Rectal smooth muscle tissue (tissue), 1 donor: ENCODE results near the gene CBX7.
A peak's percentile ranks its signal among the peaks of the same experiment; 100 is the strongest.
"Not testable (repeated sequence)": the region's sequence is repeated elsewhere in the genome, so short reads cannot be mapped to it uniquely, and the experiment has no call there.

ENCODE experiments used
- H3K27ac ChIP-seq: one replicate; pipeline ENCODE4 v1.7.0; 2013; ENCODE audit warnings: low read depth, low read length, inconsistent platforms
- H3K27me3 ChIP-seq: one replicate; pipeline ENCODE4 v1.7.0; 2013; ENCODE audit warnings: low read length; ENCODE audit not compliant: control insufficient read depth, insufficient read depth
- H3K36me3 ChIP-seq: one replicate; pipeline ENCODE4 v1.7.0; 2013; ENCODE audit warnings: low read length; ENCODE audit not compliant: control insufficient read depth, insufficient read depth
- H3K4me1 ChIP-seq: one replicate; pipeline ENCODE4 v1.7.0; 2013; ENCODE audit warnings: low read length; ENCODE audit not compliant: control insufficient read depth, insufficient read depth
- H3K4me3 ChIP-seq: one replicate; pipeline ENCODE4 v1.7.0; 2013; ENCODE audit warnings: low read length
- H3K9ac ChIP-seq: one replicate; pipeline ENCODE4 v1.7.0; 2013; ENCODE audit warnings: low read length

The CBX7 gene

DNA sequence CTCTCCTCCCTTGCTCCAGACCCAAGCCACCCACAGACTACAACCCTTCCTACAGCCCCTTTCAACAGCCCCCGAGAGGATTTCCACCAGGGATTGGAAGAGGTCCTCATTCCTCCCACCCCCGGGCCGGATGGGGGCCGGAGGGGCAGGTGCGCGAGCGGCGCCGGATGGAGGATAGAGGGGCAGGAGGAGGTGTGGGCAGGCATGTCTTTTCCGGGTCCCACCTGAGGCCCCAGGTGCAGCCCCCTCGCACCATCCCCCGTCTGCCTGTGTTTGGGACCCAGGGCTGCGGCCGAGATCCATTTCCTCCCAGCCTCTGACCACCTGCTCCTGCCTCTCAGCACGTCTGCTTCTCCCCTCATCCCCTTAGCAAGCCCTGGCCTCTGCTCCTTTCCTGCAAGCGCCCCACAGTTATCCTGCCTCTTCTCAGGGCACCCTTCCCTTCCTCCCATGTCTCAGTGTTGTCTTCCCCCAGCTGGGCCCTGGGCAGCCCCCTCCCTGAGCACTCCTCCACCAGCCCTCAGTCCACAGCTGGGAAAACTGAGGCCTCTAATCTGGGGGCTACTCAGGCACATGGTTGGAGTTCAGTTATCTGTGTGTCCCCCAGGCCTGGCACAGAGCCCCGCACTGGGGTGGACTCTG is 19.3 kb upstream of the CBX7 start:
- Histone ChIP-seq H3K27ac (no peak overlapping the region), H3K9ac (no peak overlapping the region), H3K36me3 (no peaks in the 10 kb centered on the region), H3K27me3 (no peaks in the 10 kb centered on the region), H3K4me1 (peaks cover 24% of the 10 kb centered on the region), H3K4me3 (no peak overlapping the region)

DNA sequence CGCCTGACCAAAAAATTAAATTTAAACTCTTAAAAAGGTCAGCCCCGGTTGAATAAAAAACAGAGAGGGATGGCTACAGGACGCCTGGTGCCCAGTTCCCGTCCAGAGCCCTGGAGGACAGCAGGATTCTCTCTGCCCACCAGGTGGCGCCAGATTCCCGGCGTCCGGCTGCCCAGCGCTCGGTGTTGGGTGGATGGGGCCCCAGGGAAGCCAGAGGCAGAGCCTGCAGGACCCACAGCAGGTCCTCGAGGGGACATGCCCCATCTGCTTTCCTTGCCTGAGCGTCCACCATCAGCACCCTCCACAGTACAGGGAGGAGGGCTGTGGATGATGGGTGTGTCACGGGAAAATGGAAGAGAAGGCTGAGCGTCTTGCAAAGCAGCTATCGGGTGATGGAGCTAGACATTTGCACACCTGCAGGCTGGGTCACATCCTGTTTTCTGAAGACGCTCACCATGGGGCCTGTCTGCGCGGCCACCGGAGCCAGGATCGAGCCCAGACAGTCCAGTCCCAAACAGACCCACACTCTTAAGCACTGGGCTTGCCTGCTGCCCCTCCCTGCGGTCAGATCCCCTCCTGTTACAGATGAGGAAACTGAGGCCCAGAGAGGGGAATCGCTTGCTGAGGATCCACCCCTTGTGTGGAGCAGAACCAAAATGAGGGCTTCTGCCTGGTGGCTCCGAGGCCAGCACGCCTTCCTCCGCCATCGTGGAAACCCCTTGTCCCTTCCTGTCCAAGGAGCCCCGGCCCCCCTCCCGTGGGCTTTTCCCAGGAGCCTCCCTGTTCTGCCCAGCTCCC is 18.5 kb upstream of the CBX7 start:
- H3K36me3 ChIP-seq = no peaks in the 10 kb centered on the region
- H3K27me3 ChIP-seq = no peaks in the 10 kb centered on the region
- H3K4me3 ChIP-seq = no peak overlapping the region
- peaks cover 22% of the 10 kb centered on the region for H3K4me1 ChIP-seq
- no peak overlapping the region for H3K27ac ChIP-seq
- no peak overlapping the region for H3K9ac ChIP-seq

DNA sequence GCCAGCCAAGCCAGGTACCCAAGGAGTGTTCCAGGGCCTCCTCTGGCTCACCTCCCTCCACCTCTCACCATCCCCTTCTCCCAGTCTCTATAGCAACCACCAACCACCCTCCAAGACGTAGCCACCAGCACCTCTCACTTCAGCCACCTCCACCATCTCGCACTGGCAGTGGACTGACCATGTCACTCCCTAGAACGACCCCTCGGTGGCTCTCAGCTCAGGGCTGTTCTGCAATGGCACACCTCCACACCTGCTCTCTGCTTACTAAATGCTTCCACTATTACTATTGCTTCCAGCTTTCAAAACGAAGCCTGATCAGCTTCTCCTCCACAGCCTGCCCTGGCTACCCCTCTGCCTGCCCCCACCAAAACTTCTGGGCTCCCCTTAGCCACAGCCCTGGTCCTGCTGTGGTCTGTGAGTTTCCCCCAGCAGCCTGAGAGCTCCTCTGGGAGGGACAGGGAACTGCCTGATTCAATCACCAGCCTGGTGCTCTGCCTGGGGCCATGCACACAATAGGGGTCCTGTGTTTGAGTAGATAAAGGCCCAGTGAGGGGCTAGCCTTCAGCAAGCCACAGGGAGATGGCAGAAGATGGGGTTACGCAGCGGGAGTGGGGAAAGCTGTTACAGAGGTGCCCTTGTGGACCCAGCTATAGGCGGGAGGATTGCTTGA is 17.5 kb upstream of the CBX7 start:
- H3K4me3 ChIP-seq = no peak overlapping the region
- H3K27ac ChIP-seq = no peak overlapping the region
- no peak overlapping the region for H3K9ac ChIP-seq
- peaks cover 12% of the 10 kb centered on the region for H3K4me1 ChIP-seq
- H3K27me3 ChIP-seq = no peaks in the 10 kb centered on the region
- H3K36me3 ChIP-seq = no peaks in the 10 kb centered on the region

DNA sequence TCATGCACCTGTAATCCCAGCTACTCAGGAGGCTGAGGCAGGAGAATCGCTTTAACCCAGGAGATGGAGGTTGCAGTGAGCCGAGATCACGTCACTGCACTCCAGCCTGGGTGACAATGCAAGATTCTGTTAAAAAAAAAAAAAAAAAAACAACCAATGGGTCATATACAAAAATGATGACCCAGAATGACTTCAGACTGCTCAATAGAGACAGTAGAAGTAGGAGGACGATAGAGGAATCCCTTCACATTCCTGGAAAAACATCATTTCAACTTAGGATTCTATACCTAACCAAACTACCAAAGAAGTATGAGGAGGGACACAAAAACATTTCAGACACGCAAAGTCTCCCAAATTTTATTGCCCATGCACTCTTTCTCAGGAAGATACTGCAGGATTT is 14.1 kb upstream of the CBX7 start:
- Histone ChIP-seq H3K4me3 (no peak overlapping the region), H3K36me3 (no peaks in the 10 kb centered on the region), H3K4me1 (no peaks in the 10 kb centered on the region), H3K9ac (no peak overlapping the region), H3K27ac (no peak overlapping the region), H3K27me3 (no peaks in the 10 kb centered on the region)

DNA sequence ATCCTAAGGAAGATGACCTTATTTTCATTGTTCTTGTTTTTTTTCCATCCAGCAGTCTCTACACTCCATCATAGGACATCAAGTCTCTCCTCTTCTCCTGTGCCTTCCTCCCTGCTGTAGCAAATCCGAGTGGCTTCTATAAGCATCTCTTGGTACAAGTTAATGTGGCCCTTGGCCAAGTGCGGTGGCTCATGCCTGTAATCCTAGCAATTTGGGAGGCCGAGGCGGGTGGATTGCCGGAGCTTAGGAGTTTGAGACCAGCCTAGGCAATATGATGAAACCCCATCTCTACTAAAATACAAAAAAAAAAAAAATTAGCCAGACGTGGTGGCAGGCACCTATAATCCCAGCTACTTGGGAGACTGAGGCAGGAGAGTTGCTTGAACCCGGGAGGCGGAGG is 3.6 kb upstream of the CBX7 start:
- H3K36me3 ChIP-seq, H3K9ac ChIP-seq, H3K4me3 ChIP-seq, H3K27me3 ChIP-seq, H3K4me1 ChIP-seq, H3K27ac ChIP-seq: not testable (repeated sequence)

DNA sequence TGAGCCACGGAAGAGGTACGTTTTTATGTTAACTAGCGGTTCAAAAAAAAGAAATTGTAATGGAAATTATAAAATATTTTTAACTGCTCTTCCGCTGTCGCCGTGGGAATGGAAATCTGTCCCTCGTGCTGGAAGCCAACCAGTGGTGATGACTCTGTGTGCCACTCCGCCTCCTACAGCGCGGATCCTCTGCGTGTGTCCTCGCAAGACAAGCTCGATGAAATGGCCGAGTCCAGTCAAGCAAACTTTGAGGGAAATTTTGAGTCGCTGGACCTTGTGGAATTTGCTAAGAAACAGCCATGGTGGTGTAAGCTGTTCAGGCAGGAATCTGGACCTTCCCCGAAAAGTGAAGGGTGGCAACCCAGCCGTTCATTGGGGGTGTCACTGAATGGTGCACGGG is 2.9 kb upstream of the CBX7 start:
- H3K36me3 ChIP-seq = no peaks in the 10 kb centered on the region
- no peak overlapping the region for H3K9ac ChIP-seq

DNA sequence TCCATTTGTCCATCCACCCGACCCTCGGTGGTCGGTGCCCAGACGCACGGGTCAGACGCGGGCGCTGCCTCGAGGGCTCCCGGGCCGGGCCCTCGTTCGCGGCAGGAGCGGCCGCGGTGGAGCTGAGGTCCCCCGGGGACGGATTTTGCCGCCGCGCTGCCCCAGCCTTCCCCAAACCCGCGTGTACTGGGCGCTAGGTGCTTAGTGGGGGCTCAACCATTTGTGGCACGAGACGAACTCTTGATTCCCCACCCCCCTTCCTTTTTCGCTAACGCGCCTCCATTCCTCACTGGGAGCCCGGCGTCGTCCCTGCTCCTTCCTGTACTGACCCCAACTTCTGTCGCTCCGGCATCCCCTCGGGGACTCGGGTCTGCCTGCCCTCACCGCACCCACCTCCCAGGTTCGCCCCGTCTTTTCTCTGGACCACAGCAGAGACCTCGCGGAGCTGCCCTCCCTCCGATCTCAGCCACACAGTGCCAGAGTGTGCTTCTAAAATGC is 789 bp upstream of the CBX7 start:
- Histone ChIP-seq H3K27me3 (no peaks in the 10 kb centered on the region), H3K27ac (peak overlapping the region; percentile 96), H3K9ac (peak overlapping the region; percentile 91), H3K4me3 (peak overlapping the region; percentile 93), H3K36me3 (no peaks in the 10 kb centered on the region), H3K4me1 (peaks cover 14% of the 10 kb centered on the region)

More for the DNA sequence above, 2.9 kb upstream of the CBX7 start:
- Histone ChIP-seq H3K27ac (no peak overlapping the region), H3K27me3 (no peaks in the 10 kb centered on the region), H3K4me3 (no peak overlapping the region), H3K4me1 (peaks cover 4% of the 10 kb centered on the region)

DNA sequence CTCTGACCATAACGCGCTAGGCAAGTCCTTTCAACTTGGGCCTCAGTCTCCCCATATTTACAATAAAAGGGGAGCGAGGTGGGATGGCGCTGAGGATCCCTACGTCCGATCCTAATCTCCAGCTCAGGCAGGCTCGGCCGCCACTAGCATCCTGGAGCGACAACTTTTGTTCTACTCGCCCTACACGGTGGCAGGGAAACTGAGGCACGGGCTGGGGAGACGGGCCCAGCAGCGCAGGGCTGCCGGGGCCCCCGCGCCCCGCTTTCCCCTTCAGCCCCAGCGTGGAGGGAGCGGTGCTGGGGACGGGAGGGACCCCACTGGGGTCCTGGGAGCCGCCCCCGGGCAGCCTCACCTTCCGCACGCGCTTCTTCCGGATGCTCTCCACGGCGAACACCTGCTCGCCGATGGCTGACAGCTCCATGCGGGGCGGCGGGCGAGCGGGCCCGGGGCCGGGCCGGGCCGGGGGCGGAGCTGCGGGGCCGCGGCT is 413 bp downstream of the CBX7 start:
- peaks cover 20% of the 10 kb centered on the region for H3K4me1 ChIP-seq
- peak overlapping the region; percentile 76 for H3K9ac ChIP-seq
- peak overlapping the region; percentile 94 for H3K4me3 ChIP-seq
- H3K27ac ChIP-seq = peak overlapping the region; percentile 91
- no peaks in the 10 kb centered on the region for H3K36me3 ChIP-seq
- no peaks in the 10 kb centered on the region for H3K27me3 ChIP-seq

DNA sequence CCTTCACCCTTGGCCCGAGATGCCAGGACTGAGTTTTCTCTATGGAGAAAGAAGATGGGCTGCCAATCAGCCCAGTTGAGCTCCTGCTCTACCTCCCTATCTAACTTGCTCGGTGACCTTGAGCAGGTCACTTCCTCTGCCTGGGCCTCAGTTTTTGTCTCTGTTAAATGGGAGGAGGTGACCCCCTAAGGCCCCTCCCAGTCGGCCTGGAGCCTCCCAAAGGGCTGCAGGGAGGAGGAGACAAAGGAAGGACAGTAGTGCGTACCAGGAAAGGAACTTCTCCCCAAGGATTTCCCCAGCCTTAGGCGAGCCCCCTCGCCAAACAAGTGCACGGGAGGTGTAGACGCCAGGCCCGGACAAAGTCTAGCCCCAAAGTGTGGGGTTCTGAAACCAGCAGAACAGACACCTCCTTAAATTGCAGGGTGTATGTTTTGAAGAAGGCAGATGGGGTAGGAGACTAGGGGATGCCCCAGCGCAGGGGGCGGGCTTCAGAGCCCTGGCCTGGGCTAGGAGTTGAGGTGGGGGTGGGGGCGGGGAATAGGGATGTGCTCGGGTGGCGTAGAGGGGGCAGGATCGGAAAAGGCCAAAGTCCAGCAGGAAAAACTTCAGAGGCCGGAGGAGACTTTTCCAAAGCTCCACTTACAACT is 1.0 kb downstream of the CBX7 start:
- H3K27me3 ChIP-seq = no peaks in the 10 kb centered on the region
- peaks cover 23% of the 10 kb centered on the region for H3K4me1 ChIP-seq
- peak overlapping the region; percentile 94 for H3K4me3 ChIP-seq
- no peaks in the 10 kb centered on the region for H3K36me3 ChIP-seq
- H3K27ac ChIP-seq = peak overlapping the region; percentile 91
- H3K9ac ChIP-seq = no peak overlapping the region

DNA sequence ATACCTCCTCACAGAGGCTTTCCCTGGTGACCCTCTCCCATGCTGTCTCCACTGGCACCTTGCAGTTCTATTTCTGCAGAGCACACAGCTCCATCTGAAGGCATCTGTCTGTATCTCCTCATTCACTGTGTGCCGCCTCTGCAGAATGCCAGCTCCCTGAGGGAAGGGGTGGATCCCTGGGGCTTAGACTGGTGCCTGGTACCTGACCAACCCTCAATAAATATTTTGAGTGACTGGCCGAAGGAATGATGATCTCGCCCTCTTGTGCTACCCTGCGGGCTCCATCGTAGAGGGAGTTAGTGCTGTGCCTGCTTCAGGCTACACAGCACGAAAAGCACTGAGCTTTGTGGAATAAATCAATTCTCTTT is 1.6 kb downstream of the CBX7 start:
- Histone ChIP-seq H3K9ac (no peak overlapping the region), H3K36me3 (no peaks in the 10 kb centered on the region), H3K4me3 (peak overlapping the region; percentile 94), H3K27me3 (no peaks in the 10 kb centered on the region), H3K27ac (peak overlapping the region; percentile 91), H3K4me1 (peaks cover 29% of the 10 kb centered on the region)

DNA sequence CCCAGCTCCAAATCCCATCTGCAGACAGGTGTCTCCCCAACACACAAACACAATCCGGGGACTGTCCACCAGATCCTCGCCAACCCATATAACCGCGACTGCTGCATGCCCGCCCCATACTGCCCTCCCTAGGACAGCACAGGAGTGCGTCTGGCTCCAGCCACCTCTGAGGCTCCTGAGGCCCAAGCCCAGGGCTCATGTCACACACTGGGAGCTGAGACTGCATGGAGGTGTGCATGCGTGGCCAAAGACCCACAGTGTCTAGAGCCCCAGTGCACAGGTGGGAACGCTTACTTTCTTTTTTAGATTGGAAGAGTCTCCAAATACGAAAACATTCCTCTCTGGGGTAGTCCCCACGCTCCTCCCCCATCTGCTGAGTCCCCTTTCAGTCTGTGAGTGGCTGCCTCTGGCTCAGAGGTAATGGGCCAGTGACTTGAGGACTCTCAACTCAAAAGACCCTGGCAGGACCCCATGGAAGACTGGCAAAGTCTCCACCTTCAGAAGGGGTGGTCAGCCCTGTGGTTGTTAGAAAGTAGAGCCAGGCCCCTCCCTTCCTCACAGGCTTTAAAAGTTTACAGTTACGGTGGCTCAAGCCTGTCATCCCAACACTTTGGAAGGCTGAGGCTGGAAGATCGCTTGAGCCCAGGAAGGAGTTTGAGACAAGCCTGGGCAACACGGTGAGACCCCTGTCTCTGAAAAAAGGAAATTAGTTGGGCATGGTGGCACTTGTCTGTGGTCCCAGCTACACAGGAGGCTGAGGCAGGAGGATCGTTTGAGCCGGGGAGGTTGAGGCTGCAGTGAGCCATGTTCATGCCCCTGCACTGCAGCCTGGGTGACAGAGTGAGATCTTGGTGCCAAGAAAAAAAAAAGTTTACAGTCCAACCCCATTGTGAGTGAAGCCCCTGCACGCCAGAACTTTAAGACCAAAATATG is 2.3 kb downstream of the CBX7 start:
- Histone ChIP-seq H3K4me3 (peak overlapping the region; percentile 94), H3K9ac (no peak overlapping the region), H3K27me3 (no peaks in the 10 kb centered on the region), H3K4me1 (peaks cover 29% of the 10 kb centered on the region), H3K27ac (peak overlapping the region; percentile 91), H3K36me3 (no peaks in the 10 kb centered on the region)
